SK-N-MC (cell line): ENCODE results near the gene TRAM2.

Source experiments
- DNase-seq: peaks from one replicate; pipeline ENCODE4 v3.0.0-alpha.2; 2011; ENCODE audit warnings: low read depth, low spot score
- H3K27ac ChIP-seq: fragments of 200-600 bp; sonication (generic); 2 replicates; pipeline ENCODE4 v1.5.1; 2016; ENCODE audit warnings: mixed run types
- H3K36me3 ChIP-seq: fragments of 200-600 bp; sonication (generic); 2 replicates; pipeline ENCODE4 v1.6.1; 2017; ENCODE audit warnings: antibody characterized with exemption, low read length, mixed read lengths; ENCODE audit not compliant: insufficient read depth
- H3K4me3 ChIP-seq: fragments of 200-600 bp; sonication (generic); 2 replicates; pipeline ENCODE4 v1.5.1; 2016
- H3K9ac ChIP-seq: fragments of 200-600 bp; sonication (generic); 2 replicates; pipeline ENCODE4 v1.8.0; 2017; ENCODE audit warnings: mixed run types, mixed read lengths; ENCODE audit not compliant: insufficient read length
- H3K9me3 ChIP-seq: fragments of 200-600 bp; sonication (generic); 2 replicates; pipeline ENCODE4 v1.6.1; 2017; ENCODE audit warnings: low read depth, mild to moderate bottlenecking, antibody characterized with exemption, low read length, moderate library complexity, mixed read lengths
- EZH2 ChIP-seq: fragments of 200-600 bp; sonication (generic); IDR thresholded peaks from one replicate; pipeline ENCODE4 v1.6.1; 2017; ENCODE audit warnings: antibody characterized with exemption
- FOXP2 ChIP-seq: optimal IDR thresholded peaks from 2 replicates; pipeline ENCODE3; 2011; ENCODE audit warnings: mild to moderate bottlenecking, moderate library complexity; ENCODE audit not compliant: insufficient read depth; ENCODE audit errors: extremely low read length, control extremely low read depth
- POLR2AphosphoS5 ChIP-seq: IDR thresholded peaks from 2 replicates; pipeline ENCODE4 v1.6.1; 2012; ENCODE audit warnings: mild to moderate bottlenecking, low read depth, low read length, borderline replicate concordance

The TRAM2 gene

GRCh38 chr6:52577022-52577777 is at the start of gene TRAM2:
TRAM2 (minus strand) TSS chr6:52577060; CDS start chr6:52576915, 145 bp downstream.
- TF ChIP-seq POLR2AphosphoS5 (peak; percentile 46; the same call in 1 of the 2 replicates), FOXP2 (no peak)
- H3K9ac ChIP-seq: peak within 1 kb of the TSS; percentile 93
- no peaks in the 10 kb centered on the region for H3K9me3 ChIP-seq
- no peak for DNase-seq
- H3K36me3 ChIP-seq: no peaks in the 10 kb centered on the region
- H3K27ac ChIP-seq: peak within 1 kb of the TSS; percentile 2; the same call in 1 of the 2 replicates
- peak within 1 kb of the TSS; percentile 92 for H3K4me3 ChIP-seq

GRCh38 chr6:52622810-52623209 is 46.0 kb upstream of the TRAM2 start:
- no peak for DNase-seq
- no peaks in the 10 kb centered on the region for H3K36me3 ChIP-seq
- H3K27ac ChIP-seq: no peak overlapping the region
- no peak overlapping the region for H3K9ac ChIP-seq
- no peak overlapping the region for H3K4me3 ChIP-seq
- no peak for TF ChIP-seq EZH2
- TF ChIP-seq FOXP2: no peak
- TF ChIP-seq POLR2AphosphoS5: no peak
- H3K9me3 ChIP-seq: no peaks in the 10 kb centered on the region; the same call in 1 of the 2 replicates

- TF ChIP-seq POLR2AphosphoS5 (no peak), FOXP2 (no peak), EZH2 (no peak)
- Histone ChIP-seq H3K9ac (no peak overlapping the region), H3K27ac (no peak overlapping the region), H3K4me3 (no peak overlapping the region), H3K9me3 (no peaks in the 10 kb centered on the region), H3K36me3 (no peaks in the 10 kb centered on the region)
- DNase-seq: no peak
Measured at GRCh38 chr6:52621631-52622030, 44.8 kb upstream of the TRAM2 start.

GRCh38 chr6:52620906-52621190 is 44.0 kb upstream of the TRAM2 start:
- no peaks in the 10 kb centered on the region for H3K9me3 ChIP-seq
- DNase-seq: no peak

GRCh38 chr6:52620055-52620905 is 43.4 kb upstream of the TRAM2 start:
- Histone ChIP-seq H3K9me3 (no peaks in the 10 kb centered on the region), H3K27ac (no peak overlapping the region), H3K36me3 (no peaks in the 10 kb centered on the region), H3K9ac (no peak overlapping the region), H3K4me3 (no peak overlapping the region)
- no peak for DNase-seq
- TF ChIP-seq FOXP2 (no peak), POLR2AphosphoS5 (no peak)

More at GRCh38 chr6:52620906-52621190, 44.0 kb upstream of the TRAM2 start:
- Histone ChIP-seq H3K9ac (no peak overlapping the region), H3K4me3 (no peak overlapping the region), H3K36me3 (no peaks in the 10 kb centered on the region), H3K27ac (no peak overlapping the region)
- TF ChIP-seq POLR2AphosphoS5 (no peak), FOXP2 (no peak), EZH2 (no peak)

GRCh38 chr6:52617087-52617486 is 40.2 kb upstream of the TRAM2 start:
- H3K27ac ChIP-seq: no peak overlapping the region
- TF ChIP-seq FOXP2 (no peak), POLR2AphosphoS5 (no peak), EZH2 (no peak)

GRCh38 chr6:52616059-52616690 is 39.3 kb upstream of the TRAM2 start:
- Histone ChIP-seq H3K27ac (no peak overlapping the region), H3K9me3 (no peaks in the 10 kb centered on the region), H3K9ac (no peak overlapping the region), H3K4me3 (no peak overlapping the region), H3K36me3 (no peaks in the 10 kb centered on the region)
- TF ChIP-seq POLR2AphosphoS5 (no peak), EZH2 (no peak), FOXP2 (no peak)
- DNase-seq: no peak

More at GRCh38 chr6:52617087-52617486, 40.2 kb upstream of the TRAM2 start:
- no peaks in the 10 kb centered on the region for H3K36me3 ChIP-seq
- H3K4me3 ChIP-seq: no peak overlapping the region
- no peaks in the 10 kb centered on the region for H3K9me3 ChIP-seq
- H3K9ac ChIP-seq: no peak overlapping the region
- no peak for DNase-seq
